HUES6 (cell line): Measurements from ENCODE around the gene SLC2A9.

Experiments used
- H3K27ac ChIP-seq: 2 replicates; pipeline ENCODE4 v1.7.0; 2013; ENCODE audit warnings: low read depth, mild to moderate bottlenecking, low read length, inconsistent platforms
- H3K27me3 ChIP-seq: 2 replicates; pipeline ENCODE4 v1.6.1; 2013; ENCODE audit warnings: low read length; ENCODE audit not compliant: control insufficient read depth, insufficient read depth
- H3K36me3 ChIP-seq: 2 replicates; pipeline ENCODE4 v1.6.1; 2013; ENCODE audit warnings: low read length; ENCODE audit not compliant: control insufficient read depth, insufficient read depth
- H3K4me1 ChIP-seq: 2 replicates; pipeline ENCODE4 v1.6.1; 2013; ENCODE audit warnings: low read length; ENCODE audit not compliant: control insufficient read depth, insufficient read depth
- H3K4me3 ChIP-seq: 2 replicates; pipeline ENCODE4 v1.5.1; 2013; ENCODE audit warnings: low read depth, low read length
- H3K9ac ChIP-seq: one replicate; pipeline ENCODE4 v1.6.1; 2013; ENCODE audit warnings: mild to moderate bottlenecking, low read length
- H3K9me3 ChIP-seq: 2 replicates; pipeline ENCODE4 v1.6.1; 2013; ENCODE audit warnings: low read depth, low read length; ENCODE audit not compliant: control insufficient read depth, insufficient read depth

SLC2A9 gene

DNA sequence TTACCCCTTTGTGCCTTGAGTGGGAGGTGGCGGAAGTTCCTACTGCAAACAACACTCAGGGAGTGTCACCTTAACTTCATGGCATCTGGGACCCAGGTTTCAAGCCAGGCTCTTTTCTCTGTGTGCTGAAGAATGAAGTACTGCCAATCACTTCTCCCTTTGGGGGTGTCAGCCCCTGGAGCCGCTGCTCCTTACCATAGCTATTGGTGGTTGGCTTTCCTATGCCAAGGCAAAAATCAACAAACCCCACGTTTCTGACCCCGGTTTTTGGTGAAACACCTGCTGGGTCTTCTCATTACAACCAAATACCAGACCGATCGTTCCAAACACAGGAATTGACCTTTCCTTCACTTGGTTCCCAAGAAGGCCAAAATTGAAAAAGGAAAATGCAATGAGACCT lies 19.7 kb upstream of the SLC2A9 start:
- peaks cover 2% of the 10 kb centered on the region; the same call in 1 of the 2 replicates for H3K9me3 ChIP-seq
- H3K27ac ChIP-seq = no peak overlapping the region
- no peaks in the 10 kb centered on the region for H3K4me1 ChIP-seq
- no peak overlapping the region for H3K9ac ChIP-seq
- H3K4me3 ChIP-seq = no peak overlapping the region
- no peaks in the 10 kb centered on the region for H3K36me3 ChIP-seq
- peaks cover 8% of the 10 kb centered on the region; the same call in 1 of the 2 replicates for H3K27me3 ChIP-seq

DNA sequence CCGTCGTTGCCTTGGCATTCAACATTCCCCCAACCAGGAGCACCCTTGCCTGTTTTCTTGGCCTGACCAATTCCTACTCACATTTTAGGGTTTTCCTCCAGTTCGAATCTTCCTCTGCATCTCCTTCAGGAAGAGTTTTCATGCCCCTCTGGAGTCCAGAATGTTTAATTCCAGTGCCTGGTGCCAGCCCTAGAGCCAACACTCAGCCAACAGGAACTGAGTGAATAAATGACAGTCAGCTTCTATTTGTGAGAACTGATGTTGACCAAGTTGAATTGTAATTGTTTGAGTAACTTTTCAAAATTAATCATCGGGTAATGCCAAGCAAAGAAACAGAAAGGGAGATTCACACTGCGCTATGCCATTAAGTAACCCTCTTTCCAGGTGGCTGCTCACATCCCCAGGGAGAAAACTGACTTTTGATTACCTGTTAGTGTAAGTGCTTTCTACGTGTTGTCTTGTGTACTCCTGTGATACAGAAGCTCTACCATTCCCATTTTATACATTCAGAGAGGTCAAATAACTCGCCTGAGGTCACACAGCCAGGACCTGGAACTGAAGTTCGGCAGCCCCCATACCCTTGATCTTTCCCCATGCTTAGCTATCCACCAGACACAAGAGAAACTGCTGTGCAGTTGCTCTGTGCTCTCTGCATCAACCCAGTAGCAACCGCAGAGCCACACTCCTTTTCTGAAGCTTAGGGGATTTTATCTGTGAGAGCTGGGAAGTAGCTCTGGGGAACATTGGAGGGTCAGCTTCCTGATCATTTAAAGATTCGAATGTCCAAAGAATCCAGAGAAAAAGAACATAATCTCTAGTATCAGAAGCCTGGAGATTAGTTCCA lies 19.0 kb upstream of the SLC2A9 start:
- Histone ChIP-seq H3K4me1 (no peaks in the 10 kb centered on the region), H3K27ac (no peak overlapping the region), H3K4me3 (no peak overlapping the region), H3K9ac (no peak overlapping the region), H3K27me3 (peaks cover 8% of the 10 kb centered on the region; the same call in 1 of the 2 replicates), H3K36me3 (no peaks in the 10 kb centered on the region), H3K9me3 (peaks cover 2% of the 10 kb centered on the region; the same call in 1 of the 2 replicates)

DNA sequence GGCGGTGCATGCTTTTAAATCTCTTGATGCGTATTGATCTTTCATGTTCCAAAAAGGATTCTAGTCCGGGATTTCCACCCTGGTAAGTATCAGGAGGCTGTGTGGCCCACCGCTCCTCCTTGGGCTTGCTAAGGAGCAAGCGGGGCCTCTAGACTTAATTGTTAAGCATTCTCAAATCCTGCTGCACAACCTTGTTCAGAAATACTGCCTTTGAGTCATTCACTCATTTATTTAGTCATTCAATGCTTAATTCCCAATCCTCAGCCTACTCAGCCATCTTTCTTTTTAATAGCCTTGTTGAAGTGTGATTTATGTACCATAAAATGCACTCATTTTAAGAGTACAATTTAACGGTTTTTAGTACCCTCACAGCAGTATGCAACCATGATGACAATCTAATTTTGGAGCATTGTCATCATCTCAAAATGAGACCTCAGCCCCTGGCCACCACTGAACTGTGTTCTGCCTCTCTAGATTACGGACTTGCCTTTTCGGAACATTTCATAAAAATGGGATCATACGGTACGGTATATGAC lies 15.6 kb upstream of the SLC2A9 start:
- Histone ChIP-seq H3K27ac (no peak overlapping the region), H3K27me3 (peaks cover 8% of the 10 kb centered on the region; the same call in 1 of the 2 replicates)

DNA sequence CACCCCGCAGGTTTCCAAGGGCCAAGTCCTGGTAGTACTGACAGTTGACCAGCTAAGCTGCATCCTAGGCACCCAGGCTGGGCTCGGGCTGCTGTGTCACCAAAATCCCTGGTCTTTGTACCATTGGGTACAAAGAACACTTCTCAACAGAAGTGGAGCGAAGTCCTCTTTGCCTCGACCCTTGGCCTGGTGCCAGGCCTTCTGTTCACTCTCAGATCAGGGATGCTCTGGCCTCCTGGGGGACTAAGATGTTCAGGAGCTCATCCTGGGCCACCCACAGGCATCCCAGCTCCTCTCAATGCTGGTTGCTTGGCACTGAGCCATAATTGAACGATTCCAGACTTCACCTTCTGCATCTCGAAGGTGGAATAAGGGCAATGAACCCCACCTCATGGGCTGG lies 13.8 kb upstream of the SLC2A9 start:
- Histone ChIP-seq H3K4me1 (peaks cover 5% of the 10 kb centered on the region), H3K9ac (no peak overlapping the region), H3K9me3 (no peaks in the 10 kb centered on the region), H3K4me3 (no peak overlapping the region), H3K27me3 (peaks cover 5% of the 10 kb centered on the region; the same call in 1 of the 2 replicates), H3K27ac (no peak overlapping the region), H3K36me3 (no peaks in the 10 kb centered on the region)

More for the DNA sequence above, 15.6 kb upstream of the SLC2A9 start:
- H3K36me3 ChIP-seq = no peaks in the 10 kb centered on the region
- H3K4me3 ChIP-seq = no peak overlapping the region
- no peak overlapping the region for H3K9ac ChIP-seq
- H3K4me1 ChIP-seq = peaks cover 1% of the 10 kb centered on the region
- no peaks in the 10 kb centered on the region for H3K9me3 ChIP-seq

DNA sequence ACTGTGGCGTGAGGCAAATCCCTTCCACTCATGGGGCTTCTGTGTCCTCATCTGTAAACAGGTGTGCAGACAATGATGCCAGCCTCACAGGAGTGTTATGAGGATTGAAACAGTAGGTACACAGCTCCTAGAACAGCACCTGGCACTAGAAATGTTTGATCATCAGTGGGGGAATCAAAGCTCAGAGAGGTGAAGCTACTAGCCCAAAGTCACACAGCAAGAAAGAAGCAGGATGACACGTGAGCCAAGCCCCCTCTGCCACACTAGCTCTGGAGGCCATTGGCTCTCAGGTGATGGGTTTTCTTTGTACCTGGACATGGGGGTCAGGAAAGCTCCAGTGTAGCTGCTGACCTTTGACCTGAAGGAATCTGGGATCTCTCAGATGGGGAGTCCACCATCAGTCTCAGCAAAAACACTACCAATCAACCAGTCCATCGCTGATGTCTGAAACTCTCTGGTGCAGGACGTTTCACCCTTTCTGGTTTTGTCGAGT lies 13.4 kb upstream of the SLC2A9 start:
- H3K4me1 ChIP-seq = peaks cover 5% of the 10 kb centered on the region
- no peak overlapping the region for H3K4me3 ChIP-seq
- no peak overlapping the region for H3K9ac ChIP-seq
- no peaks in the 10 kb centered on the region for H3K9me3 ChIP-seq
- no peaks in the 10 kb centered on the region for H3K36me3 ChIP-seq
- no peak overlapping the region for H3K27ac ChIP-seq
- peaks cover 4% of the 10 kb centered on the region; the same call in 1 of the 2 replicates for H3K27me3 ChIP-seq

DNA sequence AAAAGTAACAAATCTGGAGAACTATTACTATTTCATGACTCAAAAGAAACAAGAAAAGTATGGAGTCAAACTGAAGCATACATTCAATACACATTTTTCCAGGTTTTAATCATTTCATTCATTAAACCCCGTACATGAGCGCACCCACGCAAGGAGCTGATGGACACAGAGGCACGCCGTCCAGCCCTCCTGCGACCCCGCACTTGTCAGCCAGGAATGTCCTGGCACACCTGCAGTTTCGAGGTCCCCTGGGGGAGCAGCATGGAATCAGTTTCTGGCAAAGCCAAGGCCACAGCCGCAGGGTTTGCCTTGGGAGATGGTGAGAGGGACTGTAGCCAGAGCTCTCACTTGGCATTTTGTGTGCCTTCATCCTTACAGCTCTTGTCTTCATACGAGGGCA lies 12.8 kb upstream of the SLC2A9 start:
- Histone ChIP-seq H3K36me3 (no peaks in the 10 kb centered on the region), H3K9ac (no peak overlapping the region), H3K27me3 (no peaks in the 10 kb centered on the region), H3K4me3 (no peak overlapping the region), H3K4me1 (peaks cover 6% of the 10 kb centered on the region), H3K9me3 (no peaks in the 10 kb centered on the region), H3K27ac (no peak overlapping the region)

DNA sequence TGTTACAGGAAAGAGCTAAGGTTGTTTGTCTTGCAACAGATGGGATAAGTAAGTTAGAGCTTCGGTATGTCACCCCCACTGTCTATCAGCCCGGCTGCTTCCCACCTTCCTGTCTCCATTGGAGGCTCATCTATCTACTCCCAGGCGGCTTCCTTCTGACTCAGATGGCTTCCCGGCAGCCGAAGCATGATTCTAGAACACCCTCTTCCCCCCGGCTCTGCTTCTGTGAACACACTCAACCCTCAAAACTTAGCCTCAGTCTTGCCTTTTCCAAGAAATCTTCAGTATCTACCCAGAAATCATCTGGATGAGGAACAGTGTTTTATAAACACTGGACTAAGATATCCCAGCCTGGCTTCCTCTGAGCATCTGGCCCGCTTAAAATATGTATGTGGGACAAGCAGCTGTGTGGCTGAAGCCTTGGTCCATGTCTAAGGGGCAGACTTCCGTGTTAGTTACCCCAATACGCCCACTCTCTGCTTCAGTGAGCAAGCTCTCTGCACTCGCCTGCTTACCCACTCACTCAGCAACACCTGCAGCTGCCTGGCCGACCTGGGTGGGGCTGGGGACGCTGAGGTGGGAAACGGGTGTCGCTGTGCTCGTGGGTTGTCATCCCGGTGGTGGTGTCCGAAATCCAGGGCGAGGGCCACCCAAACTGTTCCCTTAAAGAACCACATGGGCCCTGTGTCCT lies 12.0 kb upstream of the SLC2A9 start:
- Histone ChIP-seq H3K36me3 (no peaks in the 10 kb centered on the region), H3K4me1 (peaks cover 9% of the 10 kb centered on the region), H3K4me3 (no peak overlapping the region), H3K9ac (no peak overlapping the region), H3K9me3 (no peaks in the 10 kb centered on the region), H3K27ac (no peak overlapping the region), H3K27me3 (no peaks in the 10 kb centered on the region)

DNA sequence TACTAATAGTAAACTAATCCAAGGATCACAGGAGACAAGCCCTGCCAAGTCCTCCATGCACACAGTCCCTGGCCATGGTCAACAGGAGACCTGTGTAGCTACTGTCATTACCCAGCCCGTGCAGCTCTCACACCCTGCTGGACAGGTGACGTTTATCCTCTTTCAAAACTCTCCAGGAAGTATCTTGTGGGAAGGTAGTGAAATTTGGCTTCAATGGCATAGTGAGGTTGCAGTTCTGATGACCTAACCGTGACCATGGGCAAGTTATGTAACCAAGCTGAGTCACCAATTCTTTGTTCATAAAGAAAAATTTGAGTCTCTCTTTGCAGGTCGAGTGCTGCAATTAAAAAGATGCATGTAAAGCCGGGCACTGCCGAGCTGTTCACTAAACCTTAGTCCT lies 11.3 kb upstream of the SLC2A9 start:
- H3K4me1 ChIP-seq = peaks cover 9% of the 10 kb centered on the region
- no peaks in the 10 kb centered on the region for H3K27me3 ChIP-seq
- no peak overlapping the region for H3K27ac ChIP-seq
- H3K9me3 ChIP-seq = no peaks in the 10 kb centered on the region
- no peak overlapping the region for H3K4me3 ChIP-seq
- H3K36me3 ChIP-seq = no peaks in the 10 kb centered on the region
- H3K9ac ChIP-seq = no peak overlapping the region

DNA sequence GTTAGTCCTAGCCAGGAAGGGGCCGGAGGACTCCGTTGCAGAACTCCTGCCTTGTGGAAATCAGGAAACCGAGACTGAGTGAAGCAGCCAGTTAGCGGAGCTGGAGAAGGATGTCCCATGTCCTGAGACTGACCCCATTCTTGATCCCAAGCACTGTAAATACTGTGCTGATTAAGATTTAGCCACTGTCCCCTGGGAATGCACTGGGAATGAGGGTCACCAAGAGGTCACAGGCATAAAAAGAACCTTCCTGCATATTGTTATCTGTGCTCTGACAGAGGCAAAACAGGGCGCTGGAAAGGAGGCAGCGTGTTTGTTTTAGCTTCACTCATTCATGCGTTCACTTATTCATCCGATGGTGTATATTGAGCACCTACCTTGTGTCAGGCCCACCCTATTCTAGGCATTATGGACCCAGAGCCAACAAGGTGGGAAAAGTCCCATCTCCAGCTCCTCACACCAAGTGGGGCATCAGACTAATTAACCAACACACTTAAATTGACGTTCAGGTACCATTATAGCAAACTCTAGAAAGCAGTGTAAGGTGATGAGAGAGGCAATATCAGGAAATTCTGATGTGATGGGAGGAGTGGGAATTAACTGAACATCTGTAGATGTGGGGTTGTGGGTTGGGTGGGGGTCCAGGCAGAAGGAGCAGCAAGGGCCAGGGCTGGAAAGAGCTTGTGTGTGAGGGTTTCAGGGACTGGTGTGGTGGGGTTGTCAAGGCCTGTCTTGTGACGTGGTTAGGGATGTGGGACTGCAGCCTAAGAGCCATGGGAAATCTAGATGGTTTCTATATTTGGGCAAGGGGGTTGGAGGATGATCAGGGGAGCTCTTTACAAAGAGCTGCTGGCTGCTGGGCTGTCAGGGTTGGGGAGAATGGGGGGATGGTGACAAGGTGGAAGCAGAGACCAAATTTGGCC lies 10.6 kb upstream of the SLC2A9 start:
- H3K36me3 ChIP-seq = no peaks in the 10 kb centered on the region
- H3K9me3 ChIP-seq = no peaks in the 10 kb centered on the region
- no peak overlapping the region for H3K9ac ChIP-seq
- no peak overlapping the region for H3K27ac ChIP-seq
- H3K27me3 ChIP-seq = no peaks in the 10 kb centered on the region
- H3K4me3 ChIP-seq = no peak overlapping the region
- H3K4me1 ChIP-seq = peaks cover 9% of the 10 kb centered on the region

DNA sequence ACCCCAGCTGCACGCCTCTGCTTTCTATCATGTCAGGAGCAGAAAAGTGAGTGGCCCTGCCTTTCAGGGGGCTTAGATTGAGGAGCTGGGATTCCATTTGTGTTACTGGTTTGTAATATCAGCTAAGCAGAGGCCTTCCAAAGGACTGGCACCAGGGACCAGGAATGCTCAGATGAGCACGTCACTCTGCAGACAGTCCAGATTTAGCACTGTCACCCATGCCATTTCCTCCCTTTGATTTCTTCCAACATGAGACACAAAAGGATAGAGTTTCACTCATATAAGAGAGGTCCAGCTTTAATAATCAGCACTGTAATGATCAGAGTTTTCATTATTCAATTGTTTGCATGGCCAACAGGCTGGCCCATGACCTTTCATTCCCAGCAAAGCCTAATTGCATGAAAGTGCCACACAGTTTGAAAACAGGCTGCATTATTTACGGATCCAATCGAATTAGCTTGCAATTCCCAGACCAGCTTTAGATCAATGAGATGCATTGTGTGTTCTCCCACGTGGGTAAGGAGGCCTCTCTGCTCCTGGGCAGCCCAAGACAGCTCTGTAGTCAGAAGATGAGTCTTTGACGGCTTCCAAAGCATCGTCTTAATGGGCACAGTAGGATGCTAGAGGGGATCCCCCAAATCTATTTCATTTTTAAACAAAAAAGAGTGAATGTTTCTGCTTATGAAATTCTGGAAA lies 9.8 kb upstream of the SLC2A9 start:
- Histone ChIP-seq H3K27ac (no peak overlapping the region), H3K4me3 (no peak overlapping the region), H3K36me3 (no peaks in the 10 kb centered on the region), H3K4me1 (peaks cover 9% of the 10 kb centered on the region), H3K9me3 (no peaks in the 10 kb centered on the region), H3K27me3 (no peaks in the 10 kb centered on the region), H3K9ac (no peak overlapping the region)
